GM21717 (cell line): ENCODE data around the gene ANKRD35.

Source experiments
- ATAC-seq: cut with Tn5 transposase; IDR thresholded peaks from one replicate; pipeline ENCODE4 v1.9.1; 2021; ENCODE audit warnings: mild to moderate bottlenecking, moderate library complexity; ENCODE audit not compliant: unreplicated experiment

Gene ANKRD35

DNA sequence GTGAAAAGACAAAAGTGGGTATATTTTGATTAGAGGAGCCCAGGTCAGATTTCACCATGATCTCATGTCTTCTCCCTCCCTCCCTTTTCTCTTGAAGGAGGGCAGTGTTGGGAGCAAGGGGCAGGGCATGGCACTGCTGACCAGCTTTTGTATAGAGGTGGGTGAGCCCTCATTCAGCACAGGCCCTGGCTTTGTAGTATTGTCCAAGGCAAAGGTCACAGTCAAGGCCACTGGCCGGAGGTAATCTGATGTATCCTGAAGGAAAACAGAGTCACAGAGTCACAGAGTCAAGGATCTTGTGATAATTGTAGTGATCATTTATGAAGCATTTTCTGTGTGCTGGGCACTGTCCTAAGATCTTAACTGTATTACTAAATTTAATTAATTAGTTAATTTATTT is 12.3 kb upstream of the ANKRD35 start:
- no peak for ATAC-seq

DNA sequence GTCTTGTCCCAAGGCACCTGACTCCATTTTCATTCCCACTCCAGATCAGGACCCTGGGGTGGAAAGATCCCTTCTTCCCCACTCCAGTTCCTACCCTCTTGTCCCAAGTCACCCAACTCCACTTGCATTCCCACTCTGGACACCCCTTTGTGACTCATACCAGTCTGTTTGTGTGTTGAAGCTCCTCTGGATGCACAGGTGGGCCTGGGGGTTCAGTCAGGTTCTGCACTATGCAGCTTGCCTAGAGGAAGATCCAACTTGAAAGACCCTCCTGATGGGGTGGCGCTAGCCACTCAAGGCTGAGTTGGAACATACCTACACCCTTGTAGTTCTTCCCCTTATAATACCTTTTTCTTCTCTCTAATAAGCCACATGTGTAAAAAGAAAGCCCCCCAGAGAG is 9.8 kb upstream of the ANKRD35 start:
- no peak for ATAC-seq

DNA sequence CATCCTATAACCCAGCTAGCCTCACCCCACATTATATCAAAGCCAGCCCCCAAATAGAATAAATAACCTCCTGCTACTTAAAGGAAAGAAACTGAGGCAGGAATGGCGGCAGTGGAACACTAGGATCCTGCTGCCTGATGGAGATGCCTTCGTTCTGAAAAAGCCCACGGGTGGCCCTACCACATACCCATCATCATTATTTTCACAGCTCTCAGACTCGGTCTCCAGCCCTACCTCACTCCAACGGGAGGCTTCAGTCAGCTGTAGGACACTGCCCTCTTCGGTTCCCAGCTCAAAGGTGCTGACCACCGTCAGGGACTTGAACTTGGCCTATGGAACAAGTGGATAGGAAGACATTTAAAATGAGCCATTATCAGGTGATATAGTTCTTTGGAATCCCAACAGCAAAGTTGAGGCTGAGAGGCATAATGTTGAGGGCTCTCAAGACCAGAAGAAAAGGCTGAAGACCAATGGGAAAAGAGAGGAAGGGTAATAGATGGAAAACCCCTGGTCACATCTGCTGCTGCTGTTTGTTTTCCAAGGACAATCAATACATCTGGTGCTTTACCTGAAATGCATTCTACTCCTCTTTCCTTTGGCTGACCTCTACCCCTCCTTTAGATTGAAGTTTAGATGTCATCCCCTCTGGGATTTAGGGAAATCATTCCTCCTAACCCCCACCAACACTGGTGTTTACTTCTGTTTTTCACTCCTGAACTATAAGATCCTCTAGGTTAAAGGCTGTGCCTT is 7.8 kb upstream of the ANKRD35 start:
- no peak for ATAC-seq

DNA sequence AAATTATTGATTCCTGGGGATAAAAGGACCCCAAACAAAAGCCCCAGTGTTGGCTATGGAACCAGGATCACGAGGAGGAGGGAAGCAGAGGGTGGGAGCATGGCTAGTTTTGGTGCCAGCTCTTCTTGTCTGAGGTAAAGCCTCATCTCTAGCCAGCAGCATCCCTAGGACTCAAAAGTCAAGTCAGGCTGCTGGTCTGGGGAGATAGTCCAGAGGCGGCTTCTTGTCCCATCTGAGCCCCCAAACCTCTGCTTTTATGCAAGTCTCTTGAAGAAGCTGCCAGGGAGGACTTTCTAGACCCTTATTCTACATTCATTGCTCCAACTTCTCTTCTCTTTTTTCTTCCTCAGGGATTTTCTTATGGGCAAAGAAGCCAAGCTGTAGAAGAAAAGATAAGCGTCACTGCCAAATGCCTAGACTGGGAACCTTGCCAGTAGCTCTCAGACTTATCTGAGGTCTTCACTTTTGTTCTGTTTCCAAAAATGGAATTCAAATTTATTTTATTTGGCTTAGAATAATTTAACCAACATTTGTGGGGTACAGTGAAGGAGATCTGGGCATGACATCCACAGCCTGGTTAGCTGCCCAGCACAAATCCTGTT is 6.9 kb upstream of the ANKRD35 start:
- no peak for ATAC-seq

DNA sequence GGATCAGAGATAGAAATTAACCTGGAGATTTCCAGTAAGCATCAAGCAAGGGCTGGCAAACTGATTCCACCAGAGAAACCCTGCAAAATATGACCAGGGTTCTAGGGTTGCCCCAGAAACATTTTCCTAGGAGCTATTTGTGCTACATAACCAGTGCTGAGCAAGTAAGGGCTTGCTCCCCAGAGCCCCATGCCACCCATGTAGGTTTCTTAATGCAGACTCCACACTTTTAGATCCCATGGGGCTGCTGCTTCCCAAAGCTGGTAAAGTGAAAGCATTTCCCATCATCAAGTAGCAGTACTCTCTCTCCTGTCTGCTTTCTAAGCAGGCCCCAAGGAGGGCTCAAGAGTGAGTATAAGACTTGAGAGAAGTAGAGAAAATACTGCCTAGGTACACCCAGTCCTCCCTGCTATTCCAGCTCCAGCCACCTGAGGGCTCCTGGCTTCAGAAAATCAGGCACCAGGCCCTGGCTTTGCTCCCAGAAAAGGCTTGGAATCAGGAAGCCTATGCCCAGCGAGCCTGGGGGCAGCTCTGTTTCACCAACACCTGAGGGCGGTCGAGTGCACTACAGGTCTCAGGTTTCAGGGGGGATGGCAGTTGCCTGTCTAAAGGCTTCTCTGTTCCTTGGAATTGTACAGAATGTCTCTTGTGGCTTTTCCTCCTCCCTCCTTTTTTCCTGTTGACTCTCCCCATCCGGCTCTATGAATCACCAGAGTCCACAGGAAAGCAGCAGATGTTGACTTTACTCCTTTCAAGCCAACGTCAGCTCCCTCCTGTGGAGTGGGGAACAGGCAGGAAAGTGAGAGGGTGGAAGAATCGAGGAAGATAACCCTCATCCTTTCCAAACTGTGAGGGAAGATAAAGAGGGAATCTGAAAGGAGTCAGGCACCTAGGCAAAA is 6.2 kb upstream of the ANKRD35 start:
- no peak for ATAC-seq

DNA sequence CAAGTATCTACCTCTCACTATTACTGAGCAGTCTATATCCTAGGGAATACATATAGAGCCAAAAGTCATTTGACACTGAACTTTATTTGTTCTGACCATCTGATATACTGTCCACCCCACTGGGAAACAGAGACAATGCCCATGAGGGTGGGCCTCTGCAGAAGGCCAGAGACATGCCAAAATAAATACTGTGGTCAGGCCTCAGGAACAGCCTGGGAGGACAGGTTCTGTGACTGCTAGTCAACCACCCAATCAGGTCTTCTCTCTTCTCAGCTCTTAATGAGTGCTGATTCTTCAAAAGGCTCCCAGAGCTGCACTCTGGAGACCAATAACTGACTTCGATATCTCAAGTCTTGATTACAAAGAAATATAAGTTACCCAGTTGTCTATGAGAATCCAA is 5.5 kb upstream of the ANKRD35 start:
- ATAC-seq: no peak

DNA sequence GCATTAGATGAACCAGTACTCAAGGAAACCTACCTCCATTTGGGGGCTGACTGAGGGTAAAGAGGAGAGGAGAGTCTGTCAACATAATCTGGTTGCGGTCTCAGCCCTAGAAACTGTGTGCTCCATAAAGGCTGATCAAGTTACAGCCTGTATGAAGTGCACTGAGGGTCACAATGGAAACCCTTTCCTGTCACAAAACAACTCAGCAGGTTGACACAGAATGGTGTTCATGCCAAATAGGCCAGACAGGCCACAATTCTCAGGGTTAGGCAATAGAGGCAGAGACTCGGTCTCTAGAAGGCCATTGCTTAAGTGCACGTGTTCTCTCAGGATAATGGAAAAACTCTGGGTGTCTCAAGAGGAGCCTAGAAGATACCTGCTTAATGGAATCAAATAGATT is 4.1 kb upstream of the ANKRD35 start:
- no peak for ATAC-seq

DNA sequence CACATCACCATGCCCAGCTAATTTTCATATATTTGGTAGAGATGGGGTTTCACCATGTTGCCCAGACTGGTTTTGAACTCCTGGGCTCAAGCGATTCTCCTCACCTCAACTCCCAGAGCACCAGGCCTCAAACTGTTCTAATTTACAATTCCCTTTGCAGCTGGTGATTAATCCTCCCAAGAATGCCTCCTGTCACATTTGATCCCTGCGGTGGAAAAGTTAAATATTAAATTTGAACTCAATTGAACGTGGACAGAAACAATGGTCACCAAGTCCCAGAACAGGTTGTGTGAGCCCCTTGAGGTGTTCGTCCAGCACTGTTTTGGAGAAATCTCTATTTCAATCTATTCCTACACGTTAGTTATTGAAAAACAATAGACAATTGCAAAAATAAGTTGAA is 2.0 kb upstream of the ANKRD35 start:
- ATAC-seq: no peak

DNA sequence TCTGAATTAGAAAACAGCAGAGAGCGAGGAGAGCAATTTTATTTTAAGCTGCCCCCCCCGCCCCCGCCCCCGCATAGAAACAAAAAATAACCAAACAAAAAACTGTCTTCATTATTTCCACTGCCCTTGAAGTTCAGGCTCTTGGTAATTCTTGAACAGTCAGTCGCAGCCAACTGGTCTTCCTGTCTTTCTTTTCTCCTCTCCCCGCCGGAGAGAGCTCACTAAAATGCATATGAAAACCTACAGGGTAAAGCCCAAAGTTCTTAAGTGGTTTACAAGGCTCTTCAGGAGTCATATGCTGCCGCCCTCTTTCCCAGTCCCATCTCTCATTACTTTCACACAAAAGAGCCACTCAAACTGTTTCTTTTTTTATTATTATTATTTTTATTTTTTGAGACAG is 1.1 kb upstream of the ANKRD35 start:
- no peak for ATAC-seq

DNA sequence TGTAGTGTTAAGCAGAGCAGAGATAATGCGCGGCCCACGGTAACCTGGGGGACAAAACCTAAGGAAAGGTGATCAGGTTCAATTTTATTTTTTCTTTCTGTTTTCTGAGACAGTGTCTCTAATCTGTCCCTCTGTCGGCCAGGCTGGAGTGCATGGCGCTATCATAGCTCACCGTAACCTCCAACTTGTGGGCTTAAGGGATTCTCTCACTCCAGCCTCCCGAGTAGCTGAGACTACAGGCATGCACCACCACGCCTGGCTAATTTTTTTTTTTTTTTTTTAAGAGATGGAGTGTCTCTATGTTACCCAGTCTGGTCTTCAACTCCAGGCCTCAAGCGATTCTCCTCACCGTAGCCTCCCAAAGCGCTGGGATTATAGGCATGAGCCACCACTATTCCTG is 724 bp upstream of the ANKRD35 start:
- no peak for ATAC-seq

DNA sequence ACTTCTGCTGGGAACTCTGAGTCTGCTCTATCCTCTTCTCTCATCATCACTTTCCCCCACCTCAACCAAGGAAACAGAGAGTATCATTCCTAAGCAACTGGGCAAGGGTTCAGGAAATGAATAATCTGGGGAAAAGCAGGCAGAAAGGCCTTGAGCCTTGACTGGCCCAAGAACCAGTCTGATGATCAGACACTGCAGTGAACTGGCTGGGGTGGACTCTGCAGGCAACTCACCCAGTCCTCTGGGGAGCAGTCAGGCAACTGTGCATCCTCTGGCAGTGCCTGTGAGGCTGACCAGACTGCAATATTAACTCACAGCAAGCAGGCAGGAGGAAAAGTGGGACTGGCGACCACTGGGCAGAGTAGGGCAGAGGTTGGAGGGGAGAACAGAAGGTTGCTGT is 991 bp downstream of the ANKRD35 start:
- no peak for ATAC-seq

DNA sequence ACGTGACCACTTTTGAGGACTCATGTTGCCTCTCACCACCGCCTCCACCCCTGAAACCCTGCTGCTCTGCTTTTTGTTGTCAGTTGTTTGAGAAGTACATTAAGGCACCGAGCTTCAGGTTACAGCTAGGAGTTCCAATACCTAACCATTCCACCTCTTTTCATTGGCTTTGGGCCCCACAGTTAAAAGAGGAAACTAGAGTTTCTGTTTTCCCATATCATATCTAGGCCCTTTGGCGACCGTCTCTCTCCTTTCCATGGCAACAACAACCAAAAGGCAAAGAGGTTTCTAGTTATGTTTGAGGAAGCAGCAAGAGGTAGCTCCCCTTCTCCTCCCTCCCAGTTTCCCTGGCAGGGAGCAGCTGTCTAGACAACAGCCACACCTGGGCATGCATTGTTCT is 5.9 kb downstream of the ANKRD35 start:
- no peak for ATAC-seq

DNA sequence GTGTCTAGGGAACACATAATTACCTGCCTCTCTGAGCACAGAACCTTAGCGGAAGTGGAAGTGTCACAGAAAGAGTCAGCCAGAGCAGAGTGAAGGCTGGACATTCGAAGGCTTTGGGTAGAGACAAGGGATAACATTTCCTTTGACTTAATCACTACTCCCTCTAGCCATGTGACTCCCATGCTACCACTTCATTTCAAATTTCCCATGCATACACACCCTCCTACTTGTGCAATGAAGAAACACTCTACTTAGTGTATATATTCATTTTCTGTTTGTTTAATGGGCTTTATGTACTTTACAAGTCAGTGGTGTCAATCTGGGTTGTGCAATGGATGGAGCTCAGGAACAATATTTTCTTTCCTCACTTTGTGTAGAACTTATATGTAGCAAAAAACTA is 6.9 kb downstream of the ANKRD35 start:
- ATAC-seq: no peak

DNA sequence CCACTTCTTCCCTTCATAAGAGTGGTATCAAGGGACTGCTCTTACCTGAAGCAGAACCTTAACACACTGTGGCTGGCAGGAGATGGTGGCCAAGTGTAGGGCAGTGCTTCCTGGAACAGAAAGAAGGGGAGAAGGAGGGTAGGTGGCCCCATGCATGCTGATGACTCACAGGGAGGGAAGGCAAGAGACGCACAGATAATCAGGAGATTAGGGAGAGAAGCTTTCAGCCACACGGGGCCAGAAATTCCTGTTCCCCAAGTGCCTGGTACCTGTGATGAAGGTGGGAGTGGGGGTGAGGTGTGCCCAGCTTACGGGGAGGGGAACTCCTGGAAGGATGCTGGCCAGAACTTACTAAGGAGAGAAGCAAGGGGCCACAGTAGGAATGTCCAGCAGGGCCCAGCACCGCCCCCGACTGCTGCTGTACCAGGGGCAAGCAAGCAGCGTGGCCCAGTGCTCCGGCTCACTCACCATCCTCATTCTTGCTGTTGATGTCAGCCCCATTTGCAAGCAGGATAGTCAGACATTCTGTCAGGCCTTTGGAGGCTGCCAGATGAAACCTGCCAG is 7.7 kb downstream of the ANKRD35 start:
- ATAC-seq: no peak

DNA sequence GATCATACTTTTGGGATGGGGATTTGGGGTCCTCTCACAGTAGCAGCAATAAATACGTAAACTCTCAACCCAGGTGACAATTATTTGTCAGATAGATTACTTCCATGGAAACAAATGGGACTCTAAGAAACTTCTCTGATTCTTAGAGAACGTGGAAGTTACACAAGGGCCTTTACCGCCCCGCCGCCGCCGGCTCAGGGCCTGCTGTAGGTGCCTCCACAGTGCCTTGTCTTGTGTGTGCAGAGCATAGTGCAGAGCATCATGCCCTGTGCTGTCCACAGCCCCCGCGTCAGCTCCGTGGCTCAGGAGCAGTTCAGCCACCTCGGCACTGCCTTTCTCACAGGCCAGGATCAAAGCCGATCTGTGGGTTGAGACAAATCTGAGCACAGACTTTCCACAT is 11.0 kb downstream of the ANKRD35 start:
- no peak for ATAC-seq

DNA sequence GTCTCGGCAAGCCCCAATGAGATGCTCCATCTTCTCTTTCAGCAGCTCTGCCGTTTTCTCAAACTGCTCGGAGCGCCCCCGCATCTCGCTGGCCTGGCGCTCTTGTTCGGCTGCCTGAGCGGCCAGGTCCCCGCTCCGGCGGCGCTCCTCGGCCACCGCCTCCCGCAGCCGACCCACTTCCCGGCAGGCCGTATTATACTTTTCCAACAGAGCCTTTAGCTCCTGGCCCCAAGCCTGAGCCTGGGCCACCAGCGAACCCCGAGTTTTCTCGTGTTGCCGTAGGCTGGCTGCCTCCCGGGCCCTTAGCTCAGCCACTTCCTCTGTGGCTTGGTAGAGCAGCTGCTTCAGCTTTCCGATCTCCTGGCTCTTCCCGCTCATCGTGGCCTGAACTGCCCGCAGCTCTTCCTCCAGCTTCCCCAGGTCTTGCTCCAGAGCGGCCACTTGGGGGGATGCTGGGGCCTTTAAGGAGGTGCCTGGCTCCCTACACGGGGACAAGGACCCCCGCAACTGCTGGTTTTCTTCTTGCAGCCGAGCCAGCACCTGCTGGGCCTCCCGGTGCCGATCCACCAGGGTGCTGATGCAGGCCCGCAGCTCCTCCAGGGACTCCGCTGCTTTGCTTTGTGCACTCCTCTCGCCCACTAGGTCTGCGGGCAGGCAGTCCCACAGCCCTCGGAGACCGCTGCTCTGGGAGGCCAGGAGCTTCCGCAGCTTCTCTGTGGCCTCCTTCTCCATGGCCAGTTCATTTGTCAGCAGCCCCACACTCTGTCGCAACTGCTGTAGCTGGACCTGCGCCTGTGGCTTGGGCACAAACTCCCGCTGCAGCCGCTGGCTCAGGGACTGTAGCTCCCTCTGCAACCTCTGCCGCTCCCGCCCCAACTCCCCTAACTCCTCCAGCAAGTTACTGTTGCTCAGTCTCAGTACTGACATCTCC is 13.4 kb downstream of the ANKRD35 start:
- ATAC-seq: no peak

DNA sequence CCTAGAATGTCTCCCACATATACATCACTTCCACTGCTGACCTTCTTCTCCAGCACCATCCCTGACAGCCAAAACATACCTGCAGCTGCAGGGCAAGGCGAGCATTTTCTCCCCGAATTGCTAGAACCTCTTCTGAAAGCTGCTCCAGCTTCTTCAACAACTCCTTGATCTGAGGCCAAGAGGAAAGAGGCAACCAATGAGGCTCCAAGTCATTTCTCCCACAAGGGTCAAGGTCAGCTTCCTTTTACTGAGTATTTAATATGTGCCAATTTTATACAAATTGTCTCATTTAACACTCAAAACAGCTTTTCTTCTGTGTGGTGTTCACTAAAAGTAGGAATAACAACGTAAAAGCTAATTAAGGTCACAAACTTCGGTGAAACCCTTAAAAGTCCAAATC is 17.4 kb downstream of the ANKRD35 start:
- no peak for ATAC-seq

DNA sequence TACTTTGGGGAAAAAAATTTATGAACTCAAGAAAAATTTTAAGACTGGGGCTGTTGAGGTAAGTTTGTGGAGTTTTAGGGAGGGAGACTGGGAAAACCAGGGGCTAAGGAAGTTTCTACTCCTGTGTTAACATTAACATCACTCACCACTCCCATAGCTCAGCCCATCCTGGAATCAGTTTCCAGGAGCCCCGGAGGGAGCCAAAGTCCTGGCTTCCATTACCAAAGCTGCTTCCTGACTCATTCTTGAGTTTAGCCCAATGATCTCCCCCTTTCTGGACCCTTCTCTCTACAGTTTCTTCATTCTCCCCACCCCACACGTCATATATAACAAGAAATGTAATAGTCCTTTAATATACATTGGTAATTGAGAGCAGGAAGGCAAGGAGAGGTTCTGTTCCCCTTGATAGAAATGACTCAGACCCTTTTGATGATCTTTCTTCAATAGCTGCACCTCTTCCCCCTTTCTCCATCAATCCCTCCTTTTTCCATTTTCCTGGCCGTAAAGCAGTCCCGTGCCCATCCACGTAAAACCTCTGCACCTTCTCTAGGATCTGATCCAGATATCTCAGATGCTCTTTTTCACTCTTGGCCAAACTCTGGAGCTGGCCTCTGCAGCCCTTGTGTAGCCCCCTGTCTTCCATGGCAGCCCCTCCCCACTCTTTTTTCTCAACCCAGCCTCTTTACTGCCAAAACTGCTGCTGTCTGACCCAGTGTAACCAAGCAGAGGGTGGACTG is 22.2 kb downstream of the ANKRD35 start:
- ATAC-seq: no peak

DNA sequence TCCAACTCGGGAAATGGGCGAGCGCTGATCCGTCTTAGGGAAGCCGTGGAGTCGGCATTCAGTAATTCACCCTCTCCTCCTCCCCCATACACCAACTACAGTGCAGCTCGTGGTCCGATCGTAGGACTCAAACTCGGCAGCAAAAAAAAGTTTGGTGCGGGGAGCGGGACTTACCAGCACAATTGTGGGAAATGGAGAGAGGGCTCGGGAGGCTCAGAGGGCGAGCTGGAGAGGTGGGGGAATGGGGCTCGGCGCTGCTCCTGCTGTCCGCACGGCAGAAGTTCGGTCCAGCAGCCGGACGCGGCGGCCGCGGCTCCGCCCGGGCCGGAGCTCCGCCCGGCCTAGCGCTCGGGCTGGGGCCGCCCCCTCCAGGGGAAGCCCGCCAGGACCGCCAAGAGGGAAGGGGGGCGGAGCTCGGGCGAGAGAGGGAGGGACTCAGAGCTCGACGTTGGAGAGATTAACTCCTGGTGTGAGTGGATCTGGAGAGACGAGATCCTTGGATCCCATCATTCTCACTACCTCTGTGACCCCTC is 26.1 kb downstream of the ANKRD35 start:
- peak; percentile 66 for ATAC-seq
